GM18519 (cell line): ENCODE data around the gene C11orf97.
"Not testable (repeated sequence)": the region's sequence is repeated elsewhere in the genome, so short reads cannot be mapped to it uniquely, and the experiment has no call there.

Experiments
- ATAC-seq: cut with Tn5 transposase; IDR thresholded peaks from one replicate; pipeline ENCODE4 v1.9.1; 2021; ENCODE audit warnings: mild to moderate bottlenecking, moderate library complexity; ENCODE audit not compliant: unreplicated experiment, low FRiP score

Gene C11orf97

GRCh38 chr11:94555752-94556329 lies 43.6 kb downstream of the C11orf97 start:
- not testable (repeated sequence) for ATAC-seq

GRCh38 chr11:94557421-94557820 lies 45.2 kb downstream of the C11orf97 start:
- ATAC-seq = no peak

GRCh38 chr11:94557992-94558391 lies 45.7 kb downstream of the C11orf97 start:
- ATAC-seq = no peak

GRCh38 chr11:94558468-94558867 lies 46.2 kb downstream of the C11orf97 start:
- ATAC-seq = no peak

DNA sequence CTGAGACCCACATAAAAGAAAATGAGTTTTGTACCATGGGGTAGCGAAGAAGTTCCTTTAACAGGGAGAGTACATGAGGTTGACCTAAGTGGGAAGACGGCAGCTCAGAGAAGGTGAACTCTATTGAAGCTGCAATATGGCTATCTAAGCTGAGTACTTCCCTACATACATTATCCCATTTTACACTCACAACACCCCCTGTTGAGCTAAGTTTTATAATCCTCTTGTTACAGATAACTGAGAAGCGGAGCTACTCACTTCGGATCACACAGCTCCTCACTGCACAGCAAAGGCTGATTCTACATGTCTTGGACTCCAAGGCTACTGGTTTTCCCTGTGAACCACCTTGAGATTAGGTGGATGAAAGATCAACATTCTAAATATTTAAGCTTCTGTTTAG lies 46.7 kb downstream of the C11orf97 start:
- no peak for ATAC-seq

GRCh38 chr11:94559361-94559760 lies 47.1 kb downstream of the C11orf97 start:
- ATAC-seq = no peak

- no peak for ATAC-seq
Observed at GRCh38 chr11:94560834-94561233, 48.6 kb downstream of the C11orf97 start.

DNA sequence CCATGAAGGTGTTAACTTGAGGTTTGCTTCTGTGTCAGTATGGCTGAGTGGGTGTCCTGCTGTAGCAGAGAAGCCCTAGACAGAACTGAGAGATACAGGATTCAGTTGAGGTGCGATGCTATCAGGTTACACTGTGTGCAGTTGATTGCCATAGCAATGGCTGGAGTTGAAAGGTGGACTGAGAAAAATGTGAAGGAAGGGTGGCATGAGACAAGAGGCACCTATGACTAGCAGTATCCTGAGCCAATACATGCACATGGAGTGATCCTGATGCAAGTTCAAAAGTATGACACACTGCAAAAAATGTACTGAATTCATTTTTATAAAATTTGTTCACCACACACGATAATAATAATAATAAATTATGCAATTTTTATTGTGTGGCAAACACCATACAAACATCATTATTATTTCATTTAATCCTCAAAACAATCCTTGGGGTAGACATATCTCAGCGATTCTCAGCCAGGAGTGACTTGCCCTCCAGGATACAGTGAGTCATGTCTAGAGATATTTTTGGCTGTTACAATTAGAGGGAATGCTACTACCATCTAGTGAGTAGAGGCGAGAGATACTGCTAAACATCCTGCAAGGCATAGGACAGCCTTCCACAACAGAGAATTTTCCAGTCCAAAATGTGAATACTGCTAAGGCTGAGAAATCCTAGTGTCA lies 51.1 kb downstream of the C11orf97 start:
- ATAC-seq = no peak

GRCh38 chr11:94563848-94564467 lies 51.7 kb downstream of the C11orf97 start:
- ATAC-seq = no peak

DNA sequence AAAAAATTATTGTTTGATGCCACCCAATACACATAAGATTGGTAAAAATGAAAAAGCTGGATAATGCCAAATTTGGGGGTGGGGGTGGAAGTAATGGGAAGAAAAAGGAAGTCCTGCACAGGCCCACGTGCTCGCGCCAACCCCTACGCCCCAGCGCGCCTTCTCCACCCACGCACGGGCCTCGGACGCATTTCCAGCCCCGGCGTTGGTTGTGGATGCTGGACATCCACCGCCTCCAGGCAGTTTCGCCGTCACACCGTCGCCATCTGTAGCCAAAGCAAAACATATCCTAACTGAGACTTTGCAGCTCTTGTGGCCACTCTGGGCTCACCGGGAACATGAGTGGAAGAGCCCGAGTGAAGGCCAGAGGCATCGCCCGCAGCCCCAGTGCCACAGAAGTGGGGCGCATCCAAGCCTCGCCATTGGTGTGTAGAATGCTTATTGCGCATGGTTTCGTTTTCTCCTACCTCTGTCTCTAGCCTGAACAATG lies 55.0 kb downstream of the C11orf97 start, which contains the start of gene PIWIL4:
Gene PIWIL4, plus strand, starts transcription at position 188 of the 490 bp plus-strand sequence. Its CDS starts 151 bp downstream, at position 339.
- no peak for ATAC-seq

GRCh38 chr11:94568200-94568599 lies 55.9 kb downstream of the C11orf97 start:
- ATAC-seq = no peak

DNA sequence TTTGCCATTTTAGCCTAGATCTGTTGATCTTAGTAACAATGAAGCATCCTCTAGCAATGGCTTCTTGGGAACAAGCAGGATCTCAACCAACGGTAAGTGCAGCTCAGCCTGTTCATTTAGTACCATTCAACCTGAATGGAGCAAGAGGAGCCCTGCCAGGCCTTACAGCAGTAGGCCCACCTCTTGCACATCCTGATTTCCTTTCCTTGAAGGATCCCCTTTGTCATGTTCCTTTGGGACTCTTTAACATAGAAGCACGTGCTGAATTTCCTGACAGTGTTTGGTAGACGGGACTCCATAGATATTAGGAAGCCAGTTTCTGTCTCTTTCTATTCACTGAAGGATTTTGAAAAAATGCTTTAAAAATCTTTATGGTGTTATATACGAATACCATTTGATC lies 56.5 kb downstream of the C11orf97 start:
- ATAC-seq = no peak

- not testable (repeated sequence) for ATAC-seq
Observed at GRCh38 chr11:94572975-94573374, 60.7 kb downstream of the C11orf97 start.

- no peak for ATAC-seq
Observed at GRCh38 chr11:94574193-94574961, 62.1 kb downstream of the C11orf97 start.

DNA sequence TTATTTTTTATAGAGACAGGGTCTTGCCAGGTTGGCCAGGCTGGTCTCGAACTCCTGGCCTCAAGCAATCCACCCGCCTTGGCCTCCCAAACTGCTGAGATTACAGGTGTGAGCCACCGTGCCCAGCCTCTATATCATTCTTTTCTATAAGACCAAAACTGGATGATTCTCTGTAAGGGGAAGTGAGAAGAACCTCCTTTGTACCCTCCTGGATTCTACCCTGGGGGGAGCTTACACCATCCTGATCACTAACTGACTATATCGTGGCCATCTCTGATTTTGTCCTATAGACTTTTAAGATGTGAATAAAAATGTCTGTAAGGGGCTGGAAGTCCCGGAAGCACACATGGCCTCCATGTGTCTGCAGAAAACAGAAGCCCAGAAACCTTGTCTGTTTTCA lies 64.0 kb downstream of the C11orf97 start:
- ATAC-seq = no peak

- no peak for ATAC-seq
Observed at GRCh38 chr11:94577841-94578240, 65.6 kb downstream of the C11orf97 start.
